GM20431 (cell line): Measurements from ENCODE around the gene CITED2.

ENCODE experiments used
- in situ Hi-C: fragments of 300-500 bp; cut with MseI, MboI; formaldehyde crosslinking; loops from one replicate; pipeline ENCODE4 v1.15.0; 2020; ENCODE audit warnings: low sequenced_read_pairs; ENCODE audit not compliant: unreplicated experiment

Gene CITED2

GRCh38 chr6:139388384-139388783, 13.9 kb upstream of the CITED2 start:
- in situ Hi-C loops = no loop called here

- in situ Hi-C loops = no loop called here
Measured at GRCh38 chr6:139386404-139386803, 12.0 kb upstream of the CITED2 start.

GRCh38 chr6:139381216-139381865, 6.9 kb upstream of the CITED2 start:
- in situ Hi-C loops = no loop called here

GRCh38 chr6:139380611-139381010, 6.2 kb upstream of the CITED2 start:
- in situ Hi-C loops = no loop called here

GRCh38 chr6:139380168-139380567, 5.7 kb upstream of the CITED2 start:
- in situ Hi-C loops = no loop called here

GRCh38 chr6:139378882-139379341, 4.5 kb upstream of the CITED2 start:
- in situ Hi-C loops = no loop called here

GRCh38 chr6:139378226-139378625, 3.8 kb upstream of the CITED2 start:
- in situ Hi-C loops = no loop called here

GRCh38 chr6:139376604-139377218, 2.3 kb upstream of the CITED2 start:
- in situ Hi-C loops = no loop called here

- in situ Hi-C loops = no loop called here
Measured at GRCh38 chr6:139376017-139376330, 1.5 kb upstream of the CITED2 start.

GRCh38 chr6:139375226-139376016, 973 bp upstream of the CITED2 start:
- in situ Hi-C loops = no loop called here

- in situ Hi-C loops = loop anchor here (25.0 kb wide), 3 partner anchors 137 to 562 kb away; no protein-coding TSS in a partner anchor
Measured at GRCh38 chr6:139373928-139374356, 506 bp downstream of the CITED2 start.

GRCh38 chr6:139373154-139373927, 1.1 kb downstream of the CITED2 start:
- in situ Hi-C loops = loop anchor here (25.0 kb wide), 3 partner anchors 136 to 561 kb away; no protein-coding TSS in a partner anchor

GRCh38 chr6:139372326-139373153, 1.9 kb downstream of the CITED2 start:
- in situ Hi-C loops = loop anchor here (25.0 kb wide), 3 partner anchors 135 to 560 kb away; no protein-coding TSS in a partner anchor

- in situ Hi-C loops = loop anchor here (25.0 kb wide), 3 partner anchors 134 to 559 kb away; no protein-coding TSS in a partner anchor
Measured at GRCh38 chr6:139371421-139372203, 2.8 kb downstream of the CITED2 start.

GRCh38 chr6:139370999-139371345, 3.5 kb downstream of the CITED2 start:
- in situ Hi-C loops = loop anchor here (25.0 kb wide), 3 partner anchors 134 to 559 kb away; no protein-coding TSS in a partner anchor

GRCh38 chr6:139370283-139370998, 4.0 kb downstream of the CITED2 start:
- in situ Hi-C loops = loop anchor here (25.0 kb wide), 3 partner anchors 133 to 558 kb away; no protein-coding TSS in a partner anchor

GRCh38 chr6:139369568-139370282, 4.7 kb downstream of the CITED2 start:
- in situ Hi-C loops = loop anchor here (25.0 kb wide), 3 partner anchors 132 to 557 kb away; no protein-coding TSS in a partner anchor
